ENCODE measurements around the gene SPNS3. TPM values are rescaled to one million over a fixed set of nuclear protein-coding genes. Genes with fewer than 3 reads are reported as not detected.

SPNS3 gene, protein sequence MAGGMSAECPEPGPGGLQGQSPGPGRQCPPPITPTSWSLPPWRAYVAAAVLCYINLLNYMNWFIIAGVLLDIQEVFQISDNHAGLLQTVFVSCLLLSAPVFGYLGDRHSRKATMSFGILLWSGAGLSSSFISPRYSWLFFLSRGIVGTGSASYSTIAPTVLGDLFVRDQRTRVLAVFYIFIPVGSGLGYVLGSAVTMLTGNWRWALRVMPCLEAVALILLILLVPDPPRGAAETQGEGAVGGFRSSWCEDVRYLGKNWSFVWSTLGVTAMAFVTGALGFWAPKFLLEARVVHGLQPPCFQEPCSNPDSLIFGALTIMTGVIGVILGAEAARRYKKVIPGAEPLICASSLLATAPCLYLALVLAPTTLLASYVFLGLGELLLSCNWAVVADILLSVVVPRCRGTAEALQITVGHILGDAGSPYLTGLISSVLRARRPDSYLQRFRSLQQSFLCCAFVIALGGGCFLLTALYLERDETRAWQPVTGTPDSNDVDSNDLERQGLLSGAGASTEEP
- 1 to 10 TPM; 4.1 to 8.8 (median 6.1) TPM for total RNA-seq

- Mint-ChIP-seq H3K4me1 (ENCODE audit: low read depth) (peaks cover 19% of the 10 kb centered on the region), H3K4me3 (peak within 1 kb of the TSS; percentile 71), H3K9me3 (no peaks in the 10 kb centered on the region), H3K36me3 (ENCODE audit: insufficient read depth) (no peaks in the 10 kb centered on the region), H3K27me3 (ENCODE audit: low read depth) (no peaks in the 10 kb centered on the region)
- ATAC-seq (peak; percentile 74 to 79), DNase-seq (no peak)
Observed at GRCh38 chr17:4433515-4434031, at the start of gene SPNS3. Gene SPNS3, plus strand, starts transcription at chr17:4433940. Its CDS starts 28 bp downstream, at chr17:4433968.

DNA sequence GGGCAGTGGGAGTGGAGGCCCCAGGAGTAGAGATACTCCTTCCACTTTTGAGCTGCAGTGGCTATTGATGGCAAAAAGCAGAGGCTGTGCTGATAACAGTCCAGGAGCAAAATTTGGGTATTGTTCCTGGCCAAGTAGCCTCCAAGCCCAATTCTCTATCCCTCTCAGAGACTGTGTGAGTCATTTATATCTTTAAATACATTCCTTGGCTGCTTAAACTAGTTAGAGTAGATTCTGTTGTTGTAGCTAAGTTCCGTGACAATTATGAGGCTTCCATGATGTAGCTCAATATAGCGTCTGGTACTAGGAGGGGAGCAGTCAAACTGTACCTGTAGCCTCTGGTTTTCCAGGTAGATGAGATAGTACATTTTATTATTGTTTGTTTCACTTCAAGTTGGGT, 47.3 kb upstream of the SPNS3 start:
- H3K4me1 Mint-ChIP-seq (ENCODE audit: low read depth): peaks cover 5% of the 10 kb centered on the region
- ATAC-seq (no peak), DNase-seq (no peak)
- H3K9me3 Mint-ChIP-seq: no peaks in the 10 kb centered on the region
- H3K4me3 Mint-ChIP-seq: no peak overlapping the region
- H3K36me3 Mint-ChIP-seq (ENCODE audit: insufficient read depth): no peaks in the 10 kb centered on the region
- no peaks in the 10 kb centered on the region for H3K27me3 Mint-ChIP-seq (ENCODE audit: low read depth)

DNA sequence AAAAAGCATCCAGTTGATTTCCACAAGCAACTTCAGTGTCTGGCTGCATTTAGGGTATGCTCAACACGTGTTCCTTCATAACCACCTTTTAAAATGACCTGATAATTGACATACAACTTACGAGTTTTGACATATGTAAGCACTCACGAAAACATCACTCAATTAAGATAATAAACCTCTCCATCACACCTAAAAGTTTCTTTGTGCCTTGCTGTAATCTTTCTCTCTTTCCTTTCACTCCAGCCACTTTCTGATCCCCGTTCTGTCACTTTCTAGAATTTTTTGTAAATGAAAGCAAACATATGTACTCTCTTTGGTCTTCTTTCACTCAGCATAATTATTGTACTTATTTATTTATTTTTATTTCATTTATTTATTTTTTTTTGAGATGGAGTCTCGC, 46.6 kb upstream of the SPNS3 start:
- Mint-ChIP-seq H3K36me3 (ENCODE audit: insufficient read depth) (no peaks in the 10 kb centered on the region), H3K4me1 (ENCODE audit: low read depth) (peaks cover 5% of the 10 kb centered on the region), H3K27me3 (ENCODE audit: low read depth) (no peaks in the 10 kb centered on the region), H3K9me3 (no peaks in the 10 kb centered on the region), H3K4me3 (no peak overlapping the region)
- ATAC-seq (no peak), DNase-seq (no peak)

- no peaks in the 10 kb centered on the region for H3K36me3 Mint-ChIP-seq (ENCODE audit: insufficient read depth)
- no peak for ATAC-seq
- no peaks in the 10 kb centered on the region for H3K4me1 Mint-ChIP-seq (ENCODE audit: low read depth)
- H3K27me3 Mint-ChIP-seq (ENCODE audit: low read depth): no peaks in the 10 kb centered on the region
- no peak overlapping the region for H3K4me3 Mint-ChIP-seq
- no peak for DNase-seq
- no peaks in the 10 kb centered on the region for H3K9me3 Mint-ChIP-seq
Observed at GRCh38 chr17:4389079-4389478, 44.7 kb upstream of the SPNS3 start.

GRCh38 chr17:4393806-4394205, 39.9 kb upstream of the SPNS3 start:
- no peak for ATAC-seq
- H3K4me1 Mint-ChIP-seq (ENCODE audit: low read depth): peaks cover 11% of the 10 kb centered on the region

GRCh38 chr17:4394208-4395110, 39.3 kb upstream of the SPNS3 start:
- no peak for DNase-seq
- ATAC-seq: no peak
- Mint-ChIP-seq H3K4me3 (no peak overlapping the region), H3K36me3 (ENCODE audit: insufficient read depth) (no peaks in the 10 kb centered on the region), H3K4me1 (ENCODE audit: low read depth) (peaks cover 11% of the 10 kb centered on the region), H3K27me3 (ENCODE audit: low read depth) (no peaks in the 10 kb centered on the region), H3K9me3 (no peaks in the 10 kb centered on the region)

More at GRCh38 chr17:4393806-4394205, 39.9 kb upstream of the SPNS3 start:
- H3K36me3 Mint-ChIP-seq (ENCODE audit: insufficient read depth): no peaks in the 10 kb centered on the region
- DNase-seq: no peak
- H3K9me3 Mint-ChIP-seq: no peaks in the 10 kb centered on the region
- no peak overlapping the region for H3K4me3 Mint-ChIP-seq
- no peaks in the 10 kb centered on the region for H3K27me3 Mint-ChIP-seq (ENCODE audit: low read depth)

- DNase-seq (no peak), ATAC-seq (no peak)
- Mint-ChIP-seq H3K4me3 (no peak overlapping the region), H3K9me3 (no peaks in the 10 kb centered on the region), H3K4me1 (ENCODE audit: low read depth) (peaks cover 11% of the 10 kb centered on the region), H3K36me3 (ENCODE audit: insufficient read depth) (no peaks in the 10 kb centered on the region), H3K27me3 (ENCODE audit: low read depth) (no peaks in the 10 kb centered on the region)
Observed at GRCh38 chr17:4395111-4395478, 38.6 kb upstream of the SPNS3 start.

GRCh38 chr17:4397840-4398239, 35.9 kb upstream of the SPNS3 start:
- no peaks in the 10 kb centered on the region for H3K36me3 Mint-ChIP-seq (ENCODE audit: insufficient read depth)
- no peaks in the 10 kb centered on the region for H3K9me3 Mint-ChIP-seq
- H3K27me3 Mint-ChIP-seq (ENCODE audit: low read depth): no peaks in the 10 kb centered on the region
- peaks cover 11% of the 10 kb centered on the region for H3K4me1 Mint-ChIP-seq (ENCODE audit: low read depth)
- H3K4me3 Mint-ChIP-seq: no peak overlapping the region
- ATAC-seq: no peak
- no peak for DNase-seq

DNA sequence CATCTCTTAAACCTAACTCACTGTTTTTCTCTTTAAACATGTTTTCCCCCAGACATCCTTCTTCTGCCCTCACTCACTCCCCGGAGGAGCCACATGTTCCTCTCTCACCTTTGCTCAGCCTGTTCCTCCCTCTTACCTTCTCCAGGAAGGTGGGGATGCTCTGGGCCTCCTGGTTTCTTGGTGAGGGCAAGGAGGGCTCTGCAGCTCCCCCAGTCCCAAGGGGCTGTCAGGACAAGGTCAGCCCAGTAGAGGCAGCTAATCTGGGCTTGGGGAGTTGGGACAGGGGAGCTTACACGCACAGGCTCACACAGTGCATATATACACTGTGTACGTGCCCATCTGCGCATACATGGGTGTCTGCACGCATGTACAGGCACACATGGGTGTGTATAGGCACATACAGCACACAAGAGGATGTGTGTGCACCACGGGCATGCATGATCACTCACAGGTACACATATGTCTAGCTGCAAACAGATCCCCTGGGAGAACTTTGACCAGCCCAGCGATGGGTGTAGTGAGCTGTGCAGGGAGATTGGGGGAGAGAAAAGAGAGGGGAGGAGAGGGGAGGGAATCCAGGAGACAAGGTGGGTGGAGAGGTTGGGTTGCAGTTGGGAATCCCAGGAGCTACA, 28.6 kb upstream of the SPNS3 start:
- ATAC-seq (no peak), DNase-seq (no peak)
- no peaks in the 10 kb centered on the region for H3K27me3 Mint-ChIP-seq (ENCODE audit: low read depth)
- H3K4me3 Mint-ChIP-seq: no peak overlapping the region
- no peaks in the 10 kb centered on the region for H3K9me3 Mint-ChIP-seq
- H3K4me1 Mint-ChIP-seq (ENCODE audit: low read depth): no peaks in the 10 kb centered on the region
- H3K36me3 Mint-ChIP-seq (ENCODE audit: insufficient read depth): no peaks in the 10 kb centered on the region

GRCh38 chr17:4405699-4406098, 28.0 kb upstream of the SPNS3 start:
- H3K4me3 Mint-ChIP-seq: no peak overlapping the region
- H3K27me3 Mint-ChIP-seq (ENCODE audit: low read depth): no peaks in the 10 kb centered on the region
- ATAC-seq (no peak), DNase-seq (no peak)
- H3K36me3 Mint-ChIP-seq (ENCODE audit: insufficient read depth): no peaks in the 10 kb centered on the region
- H3K9me3 Mint-ChIP-seq: no peaks in the 10 kb centered on the region
- H3K4me1 Mint-ChIP-seq (ENCODE audit: low read depth): no peaks in the 10 kb centered on the region

- no peaks in the 10 kb centered on the region for H3K36me3 Mint-ChIP-seq (ENCODE audit: insufficient read depth)
- H3K9me3 Mint-ChIP-seq: no peaks in the 10 kb centered on the region
- DNase-seq (no peak), ATAC-seq (no peak)
- no peaks in the 10 kb centered on the region for H3K4me1 Mint-ChIP-seq (ENCODE audit: low read depth)
- no peak overlapping the region for H3K4me3 Mint-ChIP-seq
- no peaks in the 10 kb centered on the region for H3K27me3 Mint-ChIP-seq (ENCODE audit: low read depth)
Observed at GRCh38 chr17:4406386-4406785, 27.4 kb upstream of the SPNS3 start.

GRCh38 chr17:4407216-4407615, 26.5 kb upstream of the SPNS3 start:
- DNase-seq: no peak
- Mint-ChIP-seq H3K4me1 (ENCODE audit: low read depth) (no peaks in the 10 kb centered on the region), H3K27me3 (ENCODE audit: low read depth) (no peaks in the 10 kb centered on the region), H3K36me3 (ENCODE audit: insufficient read depth) (no peaks in the 10 kb centered on the region), H3K4me3 (no peak overlapping the region), H3K9me3 (no peaks in the 10 kb centered on the region)
- no peak for ATAC-seq

DNA sequence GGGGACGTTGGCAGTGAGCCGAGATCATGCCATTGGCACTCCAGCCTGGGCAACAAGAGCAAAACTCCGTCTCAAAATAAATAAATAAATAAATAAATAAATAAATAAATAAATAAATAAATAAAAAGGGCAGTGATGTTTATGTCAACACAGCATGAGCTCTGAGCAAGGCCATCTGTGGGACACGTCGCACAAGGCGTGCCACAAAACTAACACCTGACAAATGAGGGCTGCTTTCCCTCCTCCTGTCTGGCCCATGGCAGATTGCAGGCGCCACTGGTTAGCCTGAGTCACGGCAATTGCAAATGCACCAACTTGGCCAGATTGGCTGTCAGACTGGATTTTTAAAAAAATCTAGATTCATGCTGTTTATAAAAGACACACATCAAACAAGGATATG, 25.9 kb upstream of the SPNS3 start:
- Mint-ChIP-seq H3K36me3 (ENCODE audit: insufficient read depth) (no peaks in the 10 kb centered on the region), H3K4me1 (ENCODE audit: low read depth) (peaks cover 1% of the 10 kb centered on the region), H3K4me3 (no peak overlapping the region), H3K27me3 (ENCODE audit: low read depth) (no peaks in the 10 kb centered on the region), H3K9me3 (no peaks in the 10 kb centered on the region)
- DNase-seq: no peak
- ATAC-seq: no peak

- ATAC-seq (no peak), DNase-seq (no peak)
- Mint-ChIP-seq H3K27me3 (ENCODE audit: low read depth) (no peaks in the 10 kb centered on the region), H3K9me3 (no peaks in the 10 kb centered on the region), H3K4me3 (no peak overlapping the region), H3K4me1 (ENCODE audit: low read depth) (peaks cover 4% of the 10 kb centered on the region), H3K36me3 (ENCODE audit: insufficient read depth) (no peaks in the 10 kb centered on the region)
Observed at GRCh38 chr17:4409659-4410058, 24.1 kb upstream of the SPNS3 start.
